ACHN (cell line): Measurements from ENCODE around the gene ARMC7.

Experiments
- DNase-seq: peaks from one replicate; pipeline ENCODE4 v3.0.0-alpha.2; 2015
- in situ Hi-C: cut with HindIII; loops from 2 replicates; pipeline ENCODE4 v1.10.0; 2017; ENCODE audit warnings: low sequenced_read_pairs, low pct_ligation_motif_present, low pct_unique_long_range_greater_than_20kb

The ARMC7 gene

DNA sequence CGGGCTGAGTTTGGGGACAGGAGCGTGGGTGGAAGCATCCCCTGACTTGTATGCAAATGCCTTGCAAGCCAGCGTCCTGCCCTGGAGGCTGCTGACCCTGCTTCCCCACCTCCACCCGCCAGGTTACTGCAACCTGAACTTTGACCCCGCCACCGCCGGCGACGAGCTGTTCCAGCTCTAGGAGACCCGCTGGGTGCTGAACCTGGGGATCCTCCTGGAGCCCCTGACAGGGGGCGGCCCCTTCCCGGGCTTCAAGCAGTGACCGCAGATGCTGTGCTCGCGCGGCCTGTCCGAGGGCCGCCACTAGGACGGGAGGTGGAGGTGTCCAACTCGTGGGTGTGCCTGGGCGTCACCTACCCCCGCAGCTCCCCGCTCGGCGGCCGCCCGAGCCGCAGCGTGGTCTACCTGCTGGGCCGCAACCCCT lies 32.7 kb upstream of the ARMC7 start:
- in situ Hi-C loops: no loop called here
- no peak for DNase-seq

DNA sequence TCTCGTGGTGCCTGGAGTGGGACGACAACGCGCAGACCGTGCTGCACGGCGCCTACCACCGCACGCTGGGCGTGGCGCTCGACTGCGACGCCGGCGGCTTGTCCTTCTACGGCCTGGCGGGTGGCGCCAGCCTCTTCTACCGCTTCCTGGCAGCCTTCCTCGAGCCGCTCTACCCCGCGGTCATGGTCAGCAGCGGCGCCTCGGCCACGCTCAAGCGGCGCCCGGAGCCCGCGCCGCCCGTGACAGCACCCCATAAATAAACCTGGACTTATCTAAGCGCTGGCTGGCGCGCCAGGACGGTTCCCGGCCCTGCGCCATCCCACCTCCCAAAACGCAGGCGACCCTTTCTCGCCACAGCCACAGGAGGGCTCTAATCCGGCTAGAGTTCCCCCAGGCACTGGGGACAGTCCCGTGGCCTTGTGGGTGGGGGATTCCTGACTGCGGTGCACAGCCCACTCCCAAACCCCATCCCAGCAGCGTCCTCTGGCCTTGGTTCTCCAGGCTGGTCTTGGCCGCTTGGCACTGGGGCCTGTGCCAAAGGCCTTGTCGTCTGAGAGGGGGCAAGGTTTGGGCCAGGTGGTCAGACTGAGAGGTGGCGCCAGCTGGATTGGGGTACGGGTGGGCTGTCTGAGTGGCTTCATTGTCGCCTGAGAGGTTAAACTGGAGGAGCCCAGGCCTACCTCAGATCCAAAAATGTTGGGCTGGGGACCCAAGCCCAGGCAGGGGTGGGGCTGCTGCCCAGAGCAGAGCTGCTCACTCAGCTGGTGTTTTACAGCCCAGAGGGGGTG lies 32.1 kb upstream of the ARMC7 start:
- in situ Hi-C loops: no loop called here

GRCh38 chr17:75078284-75079022 lies 31.3 kb upstream of the ARMC7 start:
- in situ Hi-C loops: no loop called here
- peak; percentile 96 for DNase-seq

More for the DNA sequence above, 32.1 kb upstream of the ARMC7 start:
- no peak for DNase-seq

DNA sequence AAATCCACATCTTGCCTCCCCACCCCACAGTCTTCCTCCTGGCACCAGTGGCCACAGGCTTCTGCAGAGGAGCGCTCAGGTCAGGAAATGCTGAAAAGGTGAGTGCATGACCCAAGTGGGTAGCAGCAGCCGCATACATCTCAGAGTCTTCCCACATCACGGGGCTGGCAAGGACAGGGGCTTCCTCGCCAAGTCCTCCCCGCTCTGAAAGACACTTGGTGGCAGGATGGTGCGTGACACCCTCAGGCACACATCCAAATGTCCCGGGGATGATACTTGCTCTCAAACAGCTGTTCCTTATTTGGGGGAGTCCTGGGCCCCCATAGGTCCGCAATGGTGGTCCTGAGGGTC lies 30.8 kb upstream of the ARMC7 start:
- no peak for DNase-seq
- in situ Hi-C loops: no loop called here

DNA sequence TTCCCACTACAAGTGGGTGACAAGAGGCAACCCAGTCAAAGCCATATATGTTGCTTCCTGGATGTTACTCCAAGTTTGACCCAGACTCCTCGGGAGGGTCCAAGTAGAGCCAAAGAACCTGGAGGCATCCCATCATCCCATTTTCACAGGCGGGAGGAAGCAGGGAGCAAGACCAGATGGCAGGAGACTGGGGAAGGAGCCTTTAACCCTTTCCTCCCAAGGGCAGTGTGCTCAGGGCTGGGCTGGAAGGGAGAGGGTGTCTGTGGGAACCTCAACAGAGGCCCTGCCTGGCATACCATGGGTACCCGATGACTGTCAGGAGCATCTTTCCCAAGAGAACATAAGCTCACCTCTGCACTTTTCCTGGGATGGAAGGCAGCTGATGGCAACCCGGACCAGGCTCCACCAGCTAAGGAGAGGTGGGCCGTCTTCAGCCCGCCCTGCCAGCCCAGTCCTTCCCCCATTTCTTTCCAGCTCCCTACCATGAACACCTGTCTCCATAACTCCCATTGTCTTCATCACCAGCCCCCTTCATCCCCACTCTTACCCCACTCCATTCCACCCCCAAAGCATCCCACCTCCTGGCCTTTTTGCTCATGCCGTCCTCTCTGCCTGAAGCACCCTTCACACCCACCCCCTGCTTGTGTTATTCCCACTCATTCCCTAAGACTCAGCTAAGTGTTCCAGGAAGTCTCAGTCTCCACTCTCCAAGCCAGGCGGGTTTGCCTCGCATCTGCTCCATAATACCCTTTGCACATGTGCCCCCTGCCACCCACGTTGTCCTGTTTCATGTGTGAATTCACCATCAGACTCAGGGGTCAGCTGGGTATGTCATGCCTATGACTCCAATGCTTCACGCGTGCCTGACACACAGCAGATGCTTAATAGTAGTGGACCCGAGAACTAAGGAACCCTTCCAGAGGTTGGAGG lies 27.9 kb upstream of the ARMC7 start:
- in situ Hi-C loops: no loop called here
- no peak for DNase-seq

DNA sequence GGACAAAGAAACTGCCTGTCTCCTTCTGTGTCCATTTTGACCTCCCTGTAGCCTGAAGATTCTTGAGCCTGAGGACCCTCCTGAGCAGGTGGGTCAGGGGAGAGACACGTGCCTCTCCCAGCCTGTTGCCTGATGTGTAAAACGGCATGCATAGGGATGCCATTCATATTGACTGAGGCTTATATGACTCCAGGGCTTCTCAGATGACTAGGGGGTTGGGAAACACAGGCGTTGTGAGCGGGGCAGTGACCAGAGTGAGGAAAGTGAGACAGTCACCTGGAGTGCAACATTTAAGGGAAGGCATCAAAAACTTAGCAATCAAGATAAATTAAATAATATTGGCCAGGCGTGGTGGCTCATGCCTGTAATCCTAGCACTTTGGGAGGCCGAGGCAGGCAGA lies 27.1 kb upstream of the ARMC7 start:
- in situ Hi-C loops: no loop called here
- no peak for DNase-seq

DNA sequence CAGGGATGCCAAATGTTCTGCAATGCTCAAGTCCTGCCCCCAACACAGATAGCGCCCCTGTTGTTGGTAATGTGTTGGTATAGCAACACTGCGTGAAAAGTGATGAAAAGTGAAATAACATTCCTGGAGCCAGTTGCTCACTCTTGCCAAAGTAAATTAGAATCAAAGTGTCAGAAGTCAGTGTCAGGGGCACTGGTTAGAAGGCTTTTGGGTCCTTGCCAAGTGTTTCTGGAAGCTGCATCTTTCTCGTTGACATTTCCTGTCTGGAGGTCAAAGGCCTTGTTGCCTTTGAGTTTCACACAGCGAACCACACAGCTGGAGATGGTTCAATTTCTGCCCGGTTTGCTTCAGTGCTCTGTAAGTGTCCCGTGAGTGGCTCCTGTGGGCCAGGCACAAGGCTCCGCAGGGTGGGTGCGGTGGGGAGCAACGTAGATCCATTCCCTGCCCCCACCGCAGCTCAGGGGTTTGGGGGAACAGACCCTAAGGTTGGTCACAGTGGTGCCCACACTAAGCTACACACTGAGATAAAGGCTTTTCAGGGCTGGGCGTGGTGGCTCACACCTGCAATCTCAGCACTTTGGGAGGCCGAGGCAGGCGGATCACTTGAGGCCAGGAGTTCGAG lies 25.6 kb upstream of the ARMC7 start:
- in situ Hi-C loops: no loop called here
- DNase-seq: no peak

DNA sequence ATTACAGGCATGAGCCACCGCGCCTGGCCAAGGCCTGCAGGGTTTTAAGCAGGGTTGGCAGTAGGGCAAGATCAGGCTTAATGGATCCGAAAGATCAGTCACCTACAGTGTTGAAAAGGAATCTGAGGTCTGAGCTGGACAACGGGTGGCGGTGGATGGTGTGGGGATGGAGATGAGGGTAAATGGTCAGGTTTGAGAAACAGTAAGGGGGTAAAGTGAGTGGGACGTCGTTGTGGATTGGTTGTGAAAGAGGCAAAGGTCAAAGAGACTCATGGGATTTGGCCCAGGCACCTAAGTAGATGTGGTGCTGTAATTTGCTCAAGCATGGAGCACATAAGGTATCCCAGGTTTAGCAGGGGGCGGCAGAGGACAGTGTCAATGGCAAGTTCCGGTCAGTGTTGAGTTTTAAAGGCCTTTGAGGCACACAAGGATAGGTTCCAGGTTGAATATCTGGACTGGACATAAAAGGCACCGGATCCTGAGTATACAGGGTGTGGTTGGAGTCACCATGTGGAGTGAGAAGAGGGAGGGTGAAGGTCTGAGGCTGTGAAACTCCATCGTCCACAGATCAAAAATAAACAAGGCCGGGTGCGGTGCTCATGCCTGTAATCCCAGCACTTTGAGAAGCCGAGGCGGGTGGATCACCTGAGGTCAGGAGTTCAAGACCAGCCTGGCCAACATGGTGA lies 23.1 kb upstream of the ARMC7 start:
- DNase-seq: no peak
- in situ Hi-C loops: no loop called here

DNA sequence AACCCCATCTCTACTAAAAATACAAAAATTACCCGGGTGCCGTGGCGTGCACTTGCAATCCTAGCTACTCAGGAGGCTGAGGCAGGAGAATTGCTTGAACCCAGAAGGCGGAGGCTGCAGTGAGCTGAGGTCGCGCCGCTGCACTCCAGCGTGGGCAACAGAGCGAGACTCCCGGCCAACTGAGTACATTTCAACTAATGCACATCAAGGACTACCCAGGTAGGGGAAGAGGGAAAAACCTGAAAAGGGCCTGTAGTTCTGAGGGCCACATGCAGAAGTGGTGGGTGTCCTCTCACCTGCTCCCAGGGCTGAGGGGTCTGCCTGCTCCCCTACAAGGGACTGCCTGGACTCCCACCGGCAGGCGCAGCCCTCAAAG lies 22.6 kb upstream of the ARMC7 start:
- in situ Hi-C loops: no loop called here
- DNase-seq: no peak

DNA sequence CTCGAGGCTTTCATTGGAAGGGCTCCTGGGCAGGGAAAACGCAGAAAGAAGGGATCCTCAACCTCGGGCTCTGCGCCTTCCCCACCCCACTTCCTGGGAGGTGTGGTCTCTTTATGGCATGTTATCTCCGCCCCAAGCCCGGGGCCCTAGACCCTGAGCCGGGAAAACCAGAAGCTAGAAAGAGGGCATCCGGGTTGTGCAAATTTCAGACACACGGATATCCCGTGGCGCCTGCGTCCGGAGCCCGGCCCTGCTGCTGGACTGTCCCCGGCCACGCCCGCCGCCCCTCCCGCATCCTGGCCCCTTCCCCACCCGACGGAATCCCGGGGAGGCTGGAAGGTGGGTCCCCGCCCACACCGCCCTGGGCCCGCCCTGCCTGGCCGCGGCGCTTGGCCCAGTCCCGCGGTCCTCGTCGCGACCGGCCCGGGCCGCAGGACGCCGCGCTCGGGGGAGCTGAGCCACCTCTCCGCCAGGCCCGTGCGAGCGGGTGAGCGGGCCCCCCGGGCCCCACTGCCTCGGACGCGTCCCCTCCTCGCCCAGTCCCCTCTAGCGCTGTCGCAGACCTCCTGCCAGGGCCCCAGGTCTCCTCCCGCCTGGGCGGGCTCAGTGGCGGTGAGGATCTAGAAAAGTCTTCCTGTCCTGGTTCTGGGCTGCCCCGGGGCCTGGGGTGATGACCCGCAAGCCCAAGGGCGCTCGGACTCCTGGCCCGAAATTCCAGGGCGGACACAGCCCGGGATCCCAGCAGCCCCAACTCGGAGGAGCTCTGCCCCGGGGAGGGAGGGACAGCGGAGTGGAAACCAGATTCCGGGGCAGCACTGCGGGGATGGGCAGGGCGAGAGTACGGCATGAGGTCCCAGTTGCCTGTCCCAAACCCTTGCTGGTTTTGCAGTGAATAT lies 22.0 kb upstream of the ARMC7 start, which contains the start of gene SLC16A5:
Gene SLC16A5 (plus strand): TSS at position 397 of the 896 bp plus-strand sequence. CDS start 5,683 bp downstream, outside the sequence.
- in situ Hi-C loops: no loop called here
- no peak for DNase-seq

GRCh38 chr17:75088465-75089417 lies 21.0 kb upstream of the ARMC7 start:
- peak; percentile 52 for DNase-seq
- in situ Hi-C loops: no loop called here

- in situ Hi-C loops: no loop called here
- no peak for DNase-seq
These were observed 18.6 kb upstream of the ARMC7 start for GRCh38 chr17:75090871-75091854.

GRCh38 chr17:75091855-75092327 lies 17.9 kb upstream of the ARMC7 start:
- in situ Hi-C loops: no loop called here
- DNase-seq: no peak

DNA sequence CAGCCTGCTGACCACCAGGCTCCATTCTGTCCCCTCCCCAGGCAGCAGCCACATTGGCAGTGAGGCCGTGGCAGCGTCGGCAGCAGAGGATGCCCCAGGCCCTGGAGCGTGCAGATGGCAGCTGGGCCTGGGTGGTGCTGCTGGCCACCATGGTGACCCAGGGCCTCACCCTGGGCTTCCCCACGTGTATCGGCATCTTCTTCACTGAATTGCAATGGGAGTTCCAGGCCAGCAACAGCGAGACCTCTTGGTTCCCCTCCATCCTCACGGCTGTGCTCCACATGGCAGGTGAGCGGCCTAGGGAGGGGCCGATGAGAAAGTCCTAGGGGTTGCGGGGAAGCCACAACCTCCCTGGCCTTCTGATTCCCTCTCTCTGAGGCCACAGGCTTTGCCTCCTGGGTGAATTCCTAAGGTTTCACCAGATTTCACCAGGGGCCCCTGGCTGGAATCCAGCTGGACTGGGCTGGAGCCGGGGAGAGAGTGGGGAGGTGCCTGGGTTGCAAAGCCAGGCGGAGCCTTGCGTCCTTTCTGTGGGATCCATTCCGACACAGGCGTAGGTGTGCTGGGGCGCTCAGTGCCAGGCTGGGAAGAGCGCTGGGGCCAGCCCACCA lies 16.1 kb upstream of the ARMC7 start:
- in situ Hi-C loops: no loop called here
- no peak for DNase-seq
